GM12891 (cell line): ENCODE results near the gene ZNF548. TPM values are rescaled to one million over a fixed set of nuclear protein-coding genes. Genes with fewer than 3 reads are reported as not detected.
A peak's percentile ranks its signal among the peaks of the same experiment; 100 is the strongest.

Source experiments
- DNase-seq: peaks from one replicate; pipeline ENCODE4 v3.0.0; 2011; ENCODE audit warnings: low spot score; ENCODE audit not compliant: insufficient read length
- FAIRE-seq: peaks from 2 replicates; lab custom pipeline; 2011; peaks lifted over from hg19 to GRCh38; lab: Jason Lieb, UNC
- PAX5 ChIP-seq: IDR thresholded peaks from 2 replicates; pipeline ENCODE4 v1.6.1; 2011; ENCODE audit warnings: low read length, moderate library complexity, mild to moderate bottlenecking; ENCODE audit not compliant: insufficient read depth, severe bottlenecking
- POLR2A ChIP-seq: IDR thresholded peaks from 2 replicates; pipeline ENCODE4 v1.6.1; 2011; ENCODE audit warnings: low read depth, low read length, control low read depth
- POLR2AphosphoS5 ChIP-seq: IDR thresholded peaks from 2 replicates; pipeline ENCODE4 v1.6.1; 2011; ENCODE audit warnings: low read depth, low read length, control low read depth
- POU2F2 ChIP-seq: IDR thresholded peaks from 2 replicates; pipeline ENCODE4 v1.6.1; 2011; ENCODE audit warnings: low read depth, mild to moderate bottlenecking, control low read depth, low read length, moderate library complexity
- SPI1 ChIP-seq: IDR thresholded peaks from 2 replicates; pipeline ENCODE4 v1.6.1; 2011; ENCODE audit warnings: low read depth, low read length, control low read depth
- TAF1 ChIP-seq: IDR thresholded peaks from 2 replicates; pipeline ENCODE4 v1.6.1; 2011; ENCODE audit warnings: low read depth, low read length, control low read depth
- polyA plus RNA-seq: library from polyadenylated mRNA; unstranded; fragments of >200 nt; gene quantifications from one replicate; pipeline ENCODE4 v1.2.1, GENCODE V29; 2012; ENCODE audit warnings: low read depth, missing spikeins, inconsistent platforms; ENCODE audit not compliant: missing spikeins

ZNF548 gene
- 11.4 TPM for polyA plus RNA-seq

DNA sequence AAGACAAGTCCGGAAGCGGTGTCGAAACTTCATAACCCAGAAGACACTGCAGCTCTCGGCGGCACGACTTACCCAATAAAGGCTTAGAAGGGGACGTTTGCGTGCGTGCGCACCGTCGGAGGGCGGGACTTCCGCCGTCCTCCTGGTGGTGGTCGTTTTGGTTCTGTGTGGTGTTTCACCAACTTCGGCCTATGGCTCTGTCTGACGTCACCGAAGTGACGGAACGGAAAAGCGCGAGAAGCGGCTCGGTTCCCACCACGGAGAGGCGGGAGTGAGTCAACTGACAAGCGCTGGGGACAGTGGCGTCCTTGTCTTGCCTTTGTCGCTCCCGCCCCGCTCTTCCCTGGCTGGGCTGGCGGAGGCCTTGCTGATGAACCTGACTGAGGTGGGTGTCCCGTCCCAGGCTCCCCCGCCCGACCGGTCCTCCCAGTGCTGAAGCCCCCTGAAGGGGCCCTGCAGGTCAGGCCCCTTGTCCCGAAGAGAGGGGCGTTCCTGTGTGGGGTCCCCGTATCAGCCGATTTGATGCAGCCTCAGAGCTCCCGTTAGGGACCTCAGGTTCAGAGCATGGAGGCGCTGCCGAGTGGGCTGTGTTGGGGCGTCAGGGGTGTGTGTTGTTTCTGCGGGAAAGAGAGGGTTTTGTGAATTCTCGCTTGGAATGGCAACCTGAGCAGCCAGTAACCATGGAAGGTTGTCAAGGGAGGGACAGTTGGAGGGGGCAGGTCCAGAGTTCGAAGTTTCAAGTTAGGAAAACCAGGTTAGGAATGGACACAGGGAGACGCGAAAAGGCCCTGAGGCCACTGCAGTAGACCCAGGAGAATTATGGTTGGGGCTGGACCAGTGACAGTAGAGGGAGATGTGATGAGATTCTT, at the start of gene ZNF548:
Gene ZNF548, plus strand, starts transcription at position 125 of the 869 bp plus-strand sequence. Its CDS starts 246 bp downstream, at position 371.
- peak; percentile 73 for DNase-seq
- FAIRE-seq = peak; percentile 99
- TF ChIP-seq POLR2A (no peak), POU2F2 (no peak), SPI1 (no peak), TAF1 (peak; percentile 50; the same call in 1 of the 2 replicates), POLR2AphosphoS5 (0 out of 2 replicates have a peak, but pooled peaks have one; percentile 51), PAX5 (no peak)

DNA sequence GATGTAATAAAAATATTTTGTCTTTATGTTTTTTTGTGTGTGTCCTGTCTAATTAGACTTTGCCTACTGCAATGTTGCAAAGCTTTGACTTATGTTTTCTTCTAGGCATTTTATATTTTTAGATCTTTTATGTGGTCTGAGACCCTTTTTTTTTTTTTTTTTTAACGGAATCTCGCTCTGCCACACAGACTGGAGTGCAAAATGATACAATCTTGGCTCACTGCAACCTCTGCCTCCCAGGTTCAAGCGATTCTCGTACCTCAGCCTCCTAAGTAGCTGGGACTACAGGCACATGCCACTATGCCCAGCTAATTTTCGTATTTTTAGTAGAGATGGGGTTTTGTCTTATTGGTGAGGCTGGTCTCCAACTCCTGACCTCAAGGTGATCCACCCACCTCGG, 47.1 kb upstream of the ZNF548 start:
- TF ChIP-seq POLR2A = no peak
- no peak for TF ChIP-seq TAF1
- no peak for TF ChIP-seq POU2F2
- TF ChIP-seq POLR2AphosphoS5 = no peak
- no peak for TF ChIP-seq PAX5
- TF ChIP-seq SPI1 = no peak
- no peak for FAIRE-seq

DNA sequence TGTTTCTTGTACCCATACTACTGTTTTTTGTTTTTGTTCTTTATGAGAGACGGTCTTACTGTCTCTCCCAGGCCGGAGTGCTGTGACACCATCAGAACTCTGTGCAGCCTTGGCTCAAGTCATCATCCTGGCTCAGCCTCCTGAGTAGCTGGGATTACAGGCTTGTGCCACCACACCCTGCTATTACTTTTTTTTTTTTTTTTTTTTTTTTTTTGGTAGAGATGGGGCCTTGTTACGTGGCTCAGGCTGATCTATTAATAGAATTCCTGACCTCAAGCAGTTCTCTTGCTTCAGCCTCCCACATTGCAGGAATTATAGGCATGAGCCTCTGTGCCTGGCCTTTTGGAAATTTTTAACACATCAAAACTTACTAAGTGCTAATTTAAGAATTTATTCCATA, 41.5 kb upstream of the ZNF548 start:
- no peak for DNase-seq
- no peak for TF ChIP-seq PAX5
- FAIRE-seq = no peak

More for the DNA sequence above, 47.1 kb upstream of the ZNF548 start:
- no peak for DNase-seq

GRCh38 chr19:57350877-57351805, 38.5 kb upstream of the ZNF548 start, which contains the start of gene ZNF304:
Gene ZNF304, plus strand, starts transcription at chr19:57351271. Its CDS starts 394 bp downstream, at chr19:57351665.
- FAIRE-seq (peak; percentile 98), DNase-seq (peak; percentile 83)
- TF ChIP-seq POLR2A (0 out of 2 replicates have a peak, but pooled peaks have one; percentile 31), POU2F2 (no peak; the same call in 1 of the 2 replicates)

- no peak for DNase-seq
- FAIRE-seq = peak; percentile 54
These were observed 37.8 kb upstream of the ZNF548 start for GRCh38 chr19:57351867-57352266.

DNA sequence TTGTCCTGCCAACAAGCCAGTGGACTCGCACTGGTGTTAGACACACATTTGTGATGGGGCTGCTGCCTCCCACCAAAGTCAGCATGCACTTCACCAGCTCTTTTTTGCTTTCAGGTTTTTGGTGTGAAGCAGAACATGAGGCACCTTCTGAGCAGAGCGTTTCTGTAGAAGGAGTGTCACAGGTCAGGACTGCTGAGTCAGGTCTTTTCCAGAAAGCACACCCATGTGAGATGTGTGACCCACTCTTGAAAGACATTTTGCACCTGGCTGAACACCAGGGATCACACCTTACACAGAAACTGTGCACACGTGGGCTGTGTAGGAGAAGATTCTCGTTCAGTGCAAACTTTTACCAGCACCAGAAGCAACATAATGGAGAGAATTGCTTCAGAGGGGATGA, 33.7 kb upstream of the ZNF548 start:
- no peak for TF ChIP-seq POLR2A
- no peak for TF ChIP-seq SPI1
- no peak for TF ChIP-seq TAF1
- no peak for TF ChIP-seq PAX5
- FAIRE-seq (no peak), DNase-seq (no peak)

More at GRCh38 chr19:57351867-57352266, 37.8 kb upstream of the ZNF548 start:
- no peak for TF ChIP-seq POU2F2
- no peak for TF ChIP-seq POLR2AphosphoS5
- TF ChIP-seq TAF1 = no peak
- TF ChIP-seq SPI1 = no peak
- no peak for TF ChIP-seq PAX5
- no peak for TF ChIP-seq POLR2A

GRCh38 chr19:57357406-57357805, 32.2 kb upstream of the ZNF548 start:
- DNase-seq = no peak
- TF ChIP-seq TAF1 (no peak), POLR2AphosphoS5 (no peak), PAX5 (no peak), POU2F2 (no peak), POLR2A (no peak), SPI1 (no peak)
- no peak for FAIRE-seq

GRCh38 chr19:57359300-57359699, 30.4 kb upstream of the ZNF548 start:
- no peak for DNase-seq
- no peak for FAIRE-seq
- TF ChIP-seq PAX5 = no peak

DNA sequence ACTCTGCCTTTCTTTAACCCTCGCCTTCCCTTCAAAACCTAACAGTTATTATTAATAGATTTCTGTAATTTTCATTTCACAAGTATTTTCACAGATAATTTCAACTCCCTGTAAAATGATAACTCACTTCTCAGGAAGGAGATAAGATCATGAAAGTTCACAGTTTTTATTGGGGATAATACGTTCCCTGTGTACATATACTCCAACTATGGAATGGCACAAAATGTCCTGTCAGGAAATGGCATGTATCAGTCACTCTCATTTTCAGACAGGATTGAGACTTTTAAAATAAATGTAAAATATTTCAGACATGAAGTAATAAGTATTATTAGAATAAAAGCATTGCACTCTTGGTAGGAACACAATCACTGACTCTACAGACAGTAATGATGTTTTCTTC, 27.2 kb upstream of the ZNF548 start:
- FAIRE-seq (no peak), DNase-seq (no peak)
- TF ChIP-seq TAF1 (no peak), SPI1 (no peak), PAX5 (no peak), POU2F2 (no peak), POLR2A (no peak), POLR2AphosphoS5 (no peak)

DNA sequence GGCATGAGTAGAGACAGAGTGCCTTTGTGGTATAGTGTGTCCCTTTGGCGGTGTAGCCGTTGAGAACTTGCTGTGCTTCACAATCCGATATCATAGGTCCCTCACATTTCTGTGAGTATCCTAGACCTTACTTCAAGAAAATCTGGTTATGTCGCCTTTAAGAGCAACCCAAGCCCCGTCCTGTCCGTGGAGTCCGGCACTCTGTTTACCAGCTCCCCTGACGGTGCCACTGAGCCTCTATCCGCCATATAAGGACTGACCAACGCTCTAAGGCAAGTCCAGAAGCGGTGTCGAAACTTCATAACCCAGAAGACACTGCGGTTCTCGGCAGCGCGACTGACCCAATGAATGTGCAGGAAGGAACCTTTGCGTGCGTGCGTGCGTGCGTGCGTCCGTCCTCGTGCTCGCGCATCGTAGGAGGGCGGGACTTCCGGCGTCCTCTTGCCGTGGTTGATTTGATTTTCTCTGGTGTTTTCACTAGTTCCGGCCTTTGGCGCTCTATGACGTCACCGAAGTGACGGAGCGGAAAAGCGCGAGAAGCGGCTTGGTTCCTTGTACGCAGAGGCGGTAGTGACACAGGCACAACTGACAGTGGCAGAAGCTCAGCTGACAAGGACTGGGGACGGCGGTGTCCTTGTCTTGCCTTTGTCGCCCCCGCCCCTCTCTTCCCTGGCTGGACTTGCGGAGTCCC, 26.5 kb upstream of the ZNF548 start, which contains the start of the genes TRAPPC2B and ZNF547:
Gene TRAPPC2B, plus strand, starts transcription at position 555 of the 691 bp plus-strand sequence. CDS start 1,283 bp downstream, outside the sequence.
Gene ZNF547, plus strand, starts transcription at position 555 of the 691 bp plus-strand sequence. CDS start 5,005 bp downstream, outside the sequence.
- TF ChIP-seq POLR2A (peak; percentile 90), PAX5 (peak; percentile 46), TAF1 (peak; percentile 69; the same call in 1 of the 2 replicates), POLR2AphosphoS5 (peak; percentile 74), POU2F2 (peak; percentile 89), SPI1 (no peak)
- FAIRE-seq (peak; percentile 100), DNase-seq (peak; percentile 83)
